CD4-positive, alpha-beta T cell (primary cell): ENCODE results near the gene TMEM139. TPM values are rescaled to one million over a fixed set of nuclear protein-coding genes. Genes with fewer than 3 reads are reported as not detected.
A peak's percentile ranks its signal among the peaks of the same experiment; 100 is the strongest.

ENCODE experiments used
- ATAC-seq: fragments of 200-7000 bp; cut with Tn5 transposase; one replicate; pipeline ENCODE4 v1.10.0; 2022; ENCODE audit warnings: mild to moderate bottlenecking; ENCODE audit not compliant: poor library complexity
- CTCF ChIA-PET: fragments of 350-600 bp; sonication (Branson Sonifier 250); formaldehyde crosslinking; loops from one replicate; lab custom pipeline; 2021; ENCODE audit warnings: antibody characterized with exemption, inconsistent platforms; lab: Charles Lee
- POLR2A ChIA-PET: fragments of 350-600 bp; sonication (Branson Sonifier 250); formaldehyde crosslinking; loops from one replicate; lab custom pipeline; 2021; ENCODE audit warnings: antibody characterized with exemption, inconsistent platforms; lab: Charles Lee
- DNase-seq, 14 experiments: peaks; one replicate each; pipeline ENCODE4 v3.0.0-alpha.2; 2013 to 2020; ENCODE audit warnings: mixed read lengths in 2 of 14
- H3K27ac ChIP-seq, 2 donors: one replicate each; pipeline versions ENCODE4 v1.5.1 to v1.7.0; 2013; ENCODE audit warnings: low read length in 2 of 2, low read depth in 1 of 2, mild to moderate bottlenecking in 1 of 2
- H3K27me3 ChIP-seq, 2 experiments: 1 replicate in 1 of 2; 2 replicates in 1 of 2; pipeline versions ENCODE4 v1.6.1 to v1.7.0; 2013; ENCODE audit warnings: low read length in 2 of 2, control low read depth in 1 of 2, mild to moderate bottlenecking in 1 of 2, moderate library complexity in 1 of 2; ENCODE audit not compliant: insufficient read depth in 2 of 2, control insufficient read depth in 1 of 2
- H3K36me3 ChIP-seq: one replicate; pipeline ENCODE4 v1.6.1; 2013; ENCODE audit warnings: low read length, control low read depth; ENCODE audit not compliant: insufficient read depth
- H3K4me1 ChIP-seq: one replicate; pipeline ENCODE4 v1.6.1; 2013; ENCODE audit warnings: low read length, control low read depth; ENCODE audit not compliant: insufficient read depth
- H3K4me3 ChIP-seq: one replicate; pipeline ENCODE4 v1.5.1; 2013; ENCODE audit warnings: mild to moderate bottlenecking, low read length, moderate library complexity
- H3K9me3 ChIP-seq, 2 experiments: 1 replicate in 1 of 2; 2 replicates in 1 of 2; pipeline versions ENCODE4 v1.6.1 to v1.7.0; 2013; ENCODE audit warnings: low read length in 2 of 2, mild to moderate bottlenecking in 2 of 2, control low read depth in 1 of 2, moderate library complexity in 1 of 2; ENCODE audit not compliant: control insufficient read depth in 1 of 2, insufficient read depth in 1 of 2
- H3K27ac Mint-ChIP-seq: one replicate; pipeline ENCODE4 v1.8.0; 2020; ENCODE audit warnings: mixed read lengths
- H3K27me3 Mint-ChIP-seq: one replicate; pipeline ENCODE4 v1.8.0; 2021; ENCODE audit warnings: mixed read lengths
- H3K36me3 Mint-ChIP-seq: one replicate; pipeline ENCODE4 v1.8.0; 2021; ENCODE audit warnings: low read depth, mixed read lengths
- H3K4me1 Mint-ChIP-seq: one replicate; pipeline ENCODE4 v1.8.0; 2021; ENCODE audit warnings: low read depth, mixed read lengths
- H3K4me3 Mint-ChIP-seq: one replicate; pipeline ENCODE4 v1.8.0; 2020; ENCODE audit warnings: mild to moderate bottlenecking, mixed read lengths
- H3K9me3 Mint-ChIP-seq: one replicate; pipeline ENCODE4 v1.8.0; 2020; ENCODE audit warnings: mixed read lengths
- intact Hi-C, 2 experiments: fragments of 100-400 bp; cut with DNase I in 1 of 2; cut with micrococcal nuclease in 1 of 2; formaldehyde crosslinking; loops; one replicate each; pipeline versions ENCODE4 v1.15.1 to v1.9.0; 2023 to 2025; cut with DNase I, micrococcal nuclease
- total RNA-seq, 174 experiments: library from RNA in 2 of 174; stranded (reverse) in 2 of 174; gene quantifications; one replicate each; pipeline ENCODE4 v1.2.3 and lab custom pipeline; 2021 to 2026
- TF ChIP-seq, protein P1 (sequence below): fragments of 200-600 bp; IDR thresholded peaks from one replicate; pipeline ENCODE4 v1.8.0; 2022; ENCODE audit warnings: antibody characterized with exemption, mild to moderate bottlenecking

TMEM139 gene
- total RNA-seq, 2 experiments from 2014 or later: 0.20 to 0.27 TPM

DNA sequence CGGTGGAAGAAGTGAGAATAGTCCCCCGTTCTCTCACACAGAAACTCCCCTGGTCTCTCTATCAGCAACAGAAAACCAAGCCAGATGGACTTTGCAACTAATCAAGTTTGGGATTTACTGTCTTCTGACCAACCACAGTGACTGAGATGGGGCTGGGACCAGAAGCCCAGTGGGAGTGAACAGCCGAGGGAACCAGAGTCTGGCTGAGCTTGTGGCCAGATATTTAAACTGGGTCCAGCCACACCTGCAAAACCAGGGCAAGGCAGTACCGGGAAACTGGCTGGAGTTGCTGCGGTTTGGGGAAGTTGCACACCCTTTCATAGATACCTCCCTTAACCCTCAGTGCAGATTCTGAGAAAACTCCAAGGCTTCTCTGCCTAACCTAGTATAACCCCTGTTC lies 15.5 kb upstream of the TMEM139 start:
- ATAC-seq (no peak), DNase-seq (no peak)
- Histone ChIP-seq H3K4me1 (peaks cover 31% of the 10 kb centered on the region), H3K27ac (no peak overlapping the region), H3K9me3 (no peaks in the 10 kb centered on the region), H3K4me3 (no peak overlapping the region), H3K36me3 (peaks cover 55% of the 10 kb centered on the region), H3K27me3 (no peaks in the 10 kb centered on the region)
- Mint-ChIP-seq H3K4me3 (no peak overlapping the region), H3K27me3 (no peaks in the 10 kb centered on the region), H3K9me3 (no peaks in the 10 kb centered on the region), H3K36me3 (peaks cover 66% of the 10 kb centered on the region), H3K4me1 (peaks cover 37% of the 10 kb centered on the region), H3K27ac (peak overlapping the region; percentile 43)
- intact Hi-C loops: no loop called here
- ChIA-PET CTCF (interaction anchor here (3.2 kb wide), 1 partner anchor 11 kb away, joined by 7 read pairs; no protein-coding TSS in a partner anchor), POLR2A (interaction anchor here (1.2 to 2.7 kb wide), 5 partner anchors 9 to 29 kb away, joined by 3 to 12 read pairs (median 5); partner anchors contain the start of gene CASP2)
- TF ChIP-seq, protein P1, sequence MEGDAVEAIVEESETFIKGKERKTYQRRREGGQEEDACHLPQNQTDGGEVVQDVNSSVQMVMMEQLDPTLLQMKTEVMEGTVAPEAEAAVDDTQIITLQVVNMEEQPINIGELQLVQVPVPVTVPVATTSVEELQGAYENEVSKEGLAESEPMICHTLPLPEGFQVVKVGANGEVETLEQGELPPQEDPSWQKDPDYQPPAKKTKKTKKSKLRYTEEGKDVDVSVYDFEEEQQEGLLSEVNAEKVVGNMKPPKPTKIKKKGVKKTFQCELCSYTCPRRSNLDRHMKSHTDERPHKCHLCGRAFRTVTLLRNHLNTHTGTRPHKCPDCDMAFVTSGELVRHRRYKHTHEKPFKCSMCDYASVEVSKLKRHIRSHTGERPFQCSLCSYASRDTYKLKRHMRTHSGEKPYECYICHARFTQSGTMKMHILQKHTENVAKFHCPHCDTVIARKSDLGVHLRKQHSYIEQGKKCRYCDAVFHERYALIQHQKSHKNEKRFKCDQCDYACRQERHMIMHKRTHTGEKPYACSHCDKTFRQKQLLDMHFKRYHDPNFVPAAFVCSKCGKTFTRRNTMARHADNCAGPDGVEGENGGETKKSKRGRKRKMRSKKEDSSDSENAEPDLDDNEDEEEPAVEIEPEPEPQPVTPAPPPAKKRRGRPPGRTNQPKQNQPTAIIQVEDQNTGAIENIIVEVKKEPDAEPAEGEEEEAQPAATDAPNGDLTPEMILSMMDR: no peak

GRCh38 chr7:143271240-143271639 lies 13.5 kb upstream of the TMEM139 start:
- intact Hi-C loops: no loop called here

GRCh38 chr7:143272871-143273270 lies 11.9 kb upstream of the TMEM139 start:
- H3K27ac Mint-ChIP-seq: no peak overlapping the region
- no peak for DNase-seq
- ATAC-seq: no peak
- TF ChIP-seq, protein P1: no peak
- ChIA-PET POLR2A (interaction anchor here (1.3 to 3.3 kb wide), 3 partner anchors 9 to 15 kb away, joined by 3 to 16 read pairs (median 5); partner anchors contain the start of genes CASP2 and GSTK1), CTCF (interaction anchor here (0.9 to 1.0 kb wide), 2 partner anchors 8 to 32 kb away, joined by 3 read pairs; no protein-coding TSS in a partner anchor)
- intact Hi-C loops: no loop called here
- peaks cover 35% of the 10 kb centered on the region for H3K36me3 Mint-ChIP-seq
- H3K27me3 Mint-ChIP-seq: no peaks in the 10 kb centered on the region
- Histone ChIP-seq H3K9me3 (no peaks in the 10 kb centered on the region), H3K4me1 (peaks cover 5% of the 10 kb centered on the region), H3K27me3 (no peaks in the 10 kb centered on the region), H3K4me3 (no peak overlapping the region), H3K36me3 (peaks cover 21% of the 10 kb centered on the region), H3K27ac (no peak overlapping the region)
- H3K9me3 Mint-ChIP-seq: no peaks in the 10 kb centered on the region
- peaks cover 16% of the 10 kb centered on the region for H3K4me1 Mint-ChIP-seq
- H3K4me3 Mint-ChIP-seq: no peak overlapping the region

More at GRCh38 chr7:143271240-143271639, 13.5 kb upstream of the TMEM139 start:
- ATAC-seq (no peak), DNase-seq (no peak)
- Mint-ChIP-seq H3K27me3 (no peaks in the 10 kb centered on the region), H3K4me1 (peaks cover 18% of the 10 kb centered on the region), H3K27ac (no peak overlapping the region), H3K9me3 (no peaks in the 10 kb centered on the region), H3K4me3 (no peak overlapping the region), H3K36me3 (peaks cover 48% of the 10 kb centered on the region)
- Histone ChIP-seq H3K27ac (no peak overlapping the region), H3K27me3 (no peaks in the 10 kb centered on the region), H3K4me1 (peaks cover 13% of the 10 kb centered on the region), H3K36me3 (peaks cover 37% of the 10 kb centered on the region), H3K4me3 (no peak overlapping the region), H3K9me3 (no peaks in the 10 kb centered on the region)
- POLR2A ChIA-PET: interaction anchor here (0.6 to 3.3 kb wide), 3 partner anchors 8 to 34 kb away, joined by 3 to 16 read pairs (median 4); partner anchors contain the start of gene GSTK1
- CTCF ChIA-PET: interaction anchor here (1.1 to 1.3 kb wide), 2 partner anchors 28 to 31 kb away, joined by 4 to 5 read pairs; no protein-coding TSS in a partner anchor
- TF ChIP-seq, protein P1: no peak
